Body of pancreas (tissue), 4 donors: ENCODE measurements around the gene TEPSIN. TPM values are rescaled to one million over a fixed set of nuclear protein-coding genes. Genes with fewer than 3 reads are reported as not detected.
A peak's percentile ranks its signal among the peaks of the same experiment; 100 is the strongest.

Experiments
- ATAC-seq: fragments of 150-250 bp; one replicate; pipeline ENCODE4 v1.9.1; 2016
- DNase-seq, 4 donors: peaks; one replicate each; pipeline ENCODE4 v3.0.0-alpha.2; 2019
- H3K27ac ChIP-seq, 4 donors: fragments of 200-600 bp; sonication (generic); 1 replicate in 3 of 4; 2 replicates in 1 of 4; pipeline versions ENCODE4 v1.5.1 to v1.6.1; 2016 to 2019; ENCODE audit warnings: mild to moderate bottlenecking in 1 of 4, mixed read lengths in 1 of 4, moderate library complexity in 1 of 4
- H3K27me3 ChIP-seq, 2 donors: fragments of 200-600 bp; sonication (generic); one replicate each; pipeline ENCODE4 v1.6.0; 2016; ENCODE audit warnings: mild to moderate bottlenecking in 1 of 2
- H3K36me3 ChIP-seq, 2 donors: fragments of 200-600 bp; sonication (generic); replicated peaks in 1 of 2; 2 replicates each; pipeline ENCODE4 v1.5.1; 2016; ENCODE audit warnings: low read depth in 2 of 2; ENCODE audit not compliant: insufficient read depth in 1 of 2
- H3K4me1 ChIP-seq: fragments of 200-600 bp; sonication (generic); one replicate; pipeline ENCODE4 v1.6.0; 2016
- H3K4me3 ChIP-seq, 2 donors: fragments of 200-600 bp; sonication (generic); 1 replicate in 1 of 2; 2 replicates in 1 of 2; pipeline ENCODE4 v1.5.1; 2016 to 2019
- H3K9me3 ChIP-seq, 3 donors: fragments of 200-600 bp; sonication (generic); 1 replicate in 2 of 3; 2 replicates in 1 of 3; pipeline ENCODE4 v1.5.1; 2016
- POLR2A ChIP-seq, 3 donors: fragments of 450-650 bp; IDR thresholded peaks; one replicate each; pipeline ENCODE4 v1.6.1; 2016; ENCODE audit warnings: antibody characterized with exemption in 3 of 3, mild to moderate bottlenecking in 2 of 3
- WGBS, 2 donors: methylation state at CpG; one replicate each; pipeline ENCODE4 v1.1.5; 2017; 5-methylcytosine and 5-hydroxymethylcytosine counted together
- intact Hi-C: fragments of 100-400 bp; cut with DNase I; formaldehyde crosslinking; loops from one replicate; pipeline ENCODE4 v1.15.1; 2023
- total RNA-seq, 2 donors: library from RNA; depleted of rRNA; stranded (reverse); fragments of >200 nt; gene quantifications; one replicate each; pipeline ENCODE4 v1.1.0, GENCODE V29; 2016
- TF ChIP-seq, protein P1 (sequence below), 7 experiments: fragments of 450-650 bp in 4 of 7; fragments of 200-600 bp in 3 of 7; sonication (generic) in 3 of 7; IDR thresholded peaks; one replicate each; pipeline ENCODE4 v1.5.1; 2016 to 2019; ENCODE audit warnings: antibody characterized with exemption in 7 of 7

Gene TEPSIN
- total RNA-seq, 2 donors from 2014 or later = 31.9 to 102 TPM

DNA sequence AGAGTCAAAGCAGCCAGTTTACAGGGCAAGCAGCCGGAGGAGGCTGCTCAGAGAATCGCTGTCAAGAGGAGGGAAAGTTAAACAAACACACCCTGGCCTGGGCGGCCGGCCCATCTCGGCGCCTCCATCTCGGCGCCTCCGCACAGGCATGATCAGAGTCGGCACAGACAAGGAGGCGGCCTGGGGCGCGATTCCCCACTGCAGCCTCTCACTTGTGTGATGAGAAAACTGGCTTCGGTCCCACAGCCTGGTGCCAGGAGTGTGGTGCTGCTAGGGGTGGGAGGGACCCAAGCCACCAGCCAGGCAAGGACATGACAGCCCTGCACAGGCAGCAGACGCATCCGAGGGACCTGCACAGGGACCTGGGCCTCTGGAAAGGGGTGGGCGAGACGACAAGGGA, 38.6 kb upstream of the TEPSIN start:
- peaks cover 9 to 38% of the 10 kb centered on the region in 2 donors for H3K36me3 ChIP-seq
- intact Hi-C loops = loop anchor here (10.0 kb wide), 1 partner anchor 417 kb away; no protein-coding TSS in a partner anchor
- H3K4me3 ChIP-seq = no peak overlapping the region
- peak; percentile 10 for ATAC-seq
- TF ChIP-seq, protein P1, sequence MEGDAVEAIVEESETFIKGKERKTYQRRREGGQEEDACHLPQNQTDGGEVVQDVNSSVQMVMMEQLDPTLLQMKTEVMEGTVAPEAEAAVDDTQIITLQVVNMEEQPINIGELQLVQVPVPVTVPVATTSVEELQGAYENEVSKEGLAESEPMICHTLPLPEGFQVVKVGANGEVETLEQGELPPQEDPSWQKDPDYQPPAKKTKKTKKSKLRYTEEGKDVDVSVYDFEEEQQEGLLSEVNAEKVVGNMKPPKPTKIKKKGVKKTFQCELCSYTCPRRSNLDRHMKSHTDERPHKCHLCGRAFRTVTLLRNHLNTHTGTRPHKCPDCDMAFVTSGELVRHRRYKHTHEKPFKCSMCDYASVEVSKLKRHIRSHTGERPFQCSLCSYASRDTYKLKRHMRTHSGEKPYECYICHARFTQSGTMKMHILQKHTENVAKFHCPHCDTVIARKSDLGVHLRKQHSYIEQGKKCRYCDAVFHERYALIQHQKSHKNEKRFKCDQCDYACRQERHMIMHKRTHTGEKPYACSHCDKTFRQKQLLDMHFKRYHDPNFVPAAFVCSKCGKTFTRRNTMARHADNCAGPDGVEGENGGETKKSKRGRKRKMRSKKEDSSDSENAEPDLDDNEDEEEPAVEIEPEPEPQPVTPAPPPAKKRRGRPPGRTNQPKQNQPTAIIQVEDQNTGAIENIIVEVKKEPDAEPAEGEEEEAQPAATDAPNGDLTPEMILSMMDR (IDR thresholded peaks at IDR 0.05) = no peak
- no peak for TF ChIP-seq POLR2A (IDR thresholded peaks at IDR 0.05)
- DNase-seq = peak in 1 of 4 donors; percentile 39
- H3K27me3 ChIP-seq = no peaks in the 10 kb centered on the region
- H3K4me1 ChIP-seq = no peaks in the 10 kb centered on the region
- no peak overlapping the region for H3K27ac ChIP-seq
- 66 to 76% methylated on average over 15 to 18 of the region's 18 CpGs for WGBS, 2 donors
- no peaks in the 10 kb centered on the region for H3K9me3 ChIP-seq

DNA sequence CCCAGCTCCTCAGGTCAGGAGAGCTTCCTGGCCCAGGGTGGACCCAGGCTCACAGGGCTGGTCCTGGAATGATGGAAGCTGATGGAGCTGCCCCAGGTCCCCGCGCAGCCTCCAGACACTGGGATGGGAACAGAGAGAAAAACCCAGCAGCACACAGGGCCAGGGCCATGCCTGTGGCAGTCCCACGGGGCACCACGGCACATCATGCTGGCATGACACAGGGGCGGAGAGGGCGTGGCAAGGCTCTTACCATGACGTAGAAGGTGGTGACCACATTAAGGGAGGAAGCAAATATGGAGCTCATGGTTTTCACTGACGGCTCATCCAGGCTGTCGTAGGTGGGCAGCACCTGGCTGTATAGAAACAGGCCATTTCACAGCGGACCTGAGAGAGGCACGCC, 37.9 kb upstream of the TEPSIN start:
- WGBS, 2 donors = 90% methylated on average over 5 to 11 of the region's 11 CpGs
- Histone ChIP-seq H3K4me1 (no peaks in the 10 kb centered on the region), H3K9me3 (no peaks in the 10 kb centered on the region), H3K4me3 (no peak overlapping the region), H3K27ac (no peak overlapping the region), H3K27me3 (no peaks in the 10 kb centered on the region), H3K36me3 (peaks cover 11 to 32% of the 10 kb centered on the region in 2 donors)
- DNase-seq = no peak
- intact Hi-C loops = loop anchor here (10.0 kb wide), 1 partner anchor 418 kb away; no protein-coding TSS in a partner anchor
- no peak for TF ChIP-seq POLR2A (IDR thresholded peaks at IDR 0.05)
- TF ChIP-seq, protein P1 (IDR thresholded peaks at IDR 0.05) = no peak
- no peak for ATAC-seq

DNA sequence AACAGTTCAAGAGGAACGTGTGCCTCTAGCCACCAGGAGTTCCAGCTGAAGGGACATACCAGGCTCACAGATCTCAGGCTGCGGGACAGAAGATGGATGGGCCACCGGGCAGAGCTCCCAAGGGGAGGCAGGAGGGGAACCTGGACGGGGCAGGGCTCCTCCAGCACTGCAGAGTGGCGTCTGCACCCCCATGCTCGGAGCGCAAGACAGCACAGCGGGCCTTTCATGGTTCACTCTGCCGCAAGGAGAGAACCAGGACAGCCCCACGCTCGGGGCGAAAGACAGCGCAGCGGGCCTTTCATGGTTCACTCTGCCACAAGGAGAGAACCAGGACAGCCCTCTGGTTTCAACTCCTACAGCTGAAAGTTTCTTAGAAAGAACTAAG, 35.6 kb upstream of the TEPSIN start:
- intact Hi-C loops = loop anchor here (10.0 kb wide), 1 partner anchor 420 kb away; no protein-coding TSS in a partner anchor
- peaks cover 13 to 38% of the 10 kb centered on the region in 2 donors for H3K36me3 ChIP-seq
- H3K4me1 ChIP-seq = no peaks in the 10 kb centered on the region

DNA sequence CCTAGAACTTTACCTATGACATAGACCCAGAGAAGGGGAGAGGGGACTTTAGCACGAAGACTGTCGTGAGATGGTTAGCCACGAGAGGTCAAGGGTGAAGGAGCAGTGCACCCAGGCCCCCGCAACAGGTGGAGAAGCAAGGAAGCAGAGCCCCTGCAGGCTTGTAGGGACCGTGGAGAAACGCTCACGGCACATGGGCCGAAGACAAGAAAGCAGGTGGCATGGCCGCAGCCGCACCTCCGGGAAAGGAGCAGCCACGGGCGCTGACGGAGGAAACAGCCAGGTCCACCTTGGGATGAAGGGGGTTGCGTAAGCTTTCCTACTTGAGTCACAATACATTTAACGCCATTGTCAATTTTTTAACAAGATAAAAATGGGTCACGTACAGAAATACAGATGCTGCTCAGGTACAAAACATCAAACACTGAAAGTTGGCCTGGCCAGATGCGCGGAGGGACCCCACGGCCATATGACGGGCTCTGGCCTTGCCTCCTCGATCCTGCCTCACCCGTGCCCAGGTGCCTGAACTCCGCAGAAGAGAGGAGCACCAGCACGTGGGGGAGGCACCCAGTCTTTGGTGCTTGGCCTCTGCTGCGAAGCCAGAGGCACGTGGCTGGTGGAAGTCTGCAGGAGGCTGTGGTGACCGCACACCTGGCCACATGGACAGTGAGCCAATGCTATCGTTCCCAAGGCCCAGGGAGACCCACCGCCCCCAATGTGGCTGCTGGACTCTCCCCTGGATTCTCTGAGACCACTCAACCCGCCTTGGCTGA, 35.0 kb upstream of the TEPSIN start:
- DNase-seq (no peak), ATAC-seq (no peak)
- H3K27me3 ChIP-seq = no peaks in the 10 kb centered on the region
- no peak overlapping the region for H3K4me3 ChIP-seq
- no peaks in the 10 kb centered on the region for H3K9me3 ChIP-seq
- H3K4me1 ChIP-seq = no peaks in the 10 kb centered on the region
- peaks cover 15 to 37% of the 10 kb centered on the region in 2 donors for H3K36me3 ChIP-seq
- H3K27ac ChIP-seq = no peak overlapping the region
- intact Hi-C loops = loop anchor here (10.0 kb wide), 1 partner anchor 421 kb away; no protein-coding TSS in a partner anchor
- WGBS, 2 donors = 85 to 92% methylated on average over 22 to 31 of the region's 31 CpGs
- no peak for TF ChIP-seq POLR2A (IDR thresholded peaks at IDR 0.05)
- TF ChIP-seq, protein P1 (IDR thresholded peaks at IDR 0.05) = no peak

More for the DNA sequence above, 35.6 kb upstream of the TEPSIN start:
- H3K9me3 ChIP-seq = no peaks in the 10 kb centered on the region
- no peaks in the 10 kb centered on the region for H3K27me3 ChIP-seq
- H3K4me3 ChIP-seq = no peak overlapping the region
- TF ChIP-seq, protein P1 (IDR thresholded peaks at IDR 0.05) = no peak
- TF ChIP-seq POLR2A (IDR thresholded peaks at IDR 0.05) = no peak
- no peak overlapping the region for H3K27ac ChIP-seq
- DNase-seq = no peak
- 92 to 99% methylated on average over 9 to 14 of the region's 14 CpGs for WGBS, 2 donors
- no peak for ATAC-seq
